Astrocyte (in vitro differentiated cells and primary cell): Measurements from ENCODE around the gene SPATC1L. TPM values are rescaled to one million over a fixed set of nuclear protein-coding genes. Genes with fewer than 3 reads are reported as not detected.

Experiments
- DNase-seq: peaks from one replicate; pipeline ENCODE4 v3.0.0-alpha.2; 2010; ENCODE audit warnings: low read depth
- FAIRE-seq: peaks from 2 replicates; lab custom pipeline; 2011; peaks lifted over from hg19 to GRCh38; lab: Jason Lieb, UNC
- H2AFZ ChIP-seq: 2 replicates; pipeline ENCODE4 v1.6.0; 2012; ENCODE audit warnings: low read depth, low read length, inconsistent platforms
- H3K27ac ChIP-seq: 2 replicates; pipeline ENCODE4 v1.5.1; 2011; ENCODE audit warnings: low read depth, low read length, inconsistent platforms
- H3K27me3 ChIP-seq: 2 replicates; pipeline ENCODE4 v1.6.0; 2011; ENCODE audit warnings: low read length, inconsistent platforms; ENCODE audit not compliant: insufficient read depth
- H3K36me3 ChIP-seq: 2 replicates; pipeline ENCODE4 v1.5.1; 2011; ENCODE audit warnings: low read length, inconsistent platforms; ENCODE audit not compliant: insufficient read depth
- H3K4me1 ChIP-seq: 2 replicates; pipeline ENCODE4 v1.5.1; 2011; ENCODE audit warnings: low read length, inconsistent platforms; ENCODE audit not compliant: insufficient read depth
- H3K4me2 ChIP-seq: 2 replicates; pipeline ENCODE4 v1.6.0; 2012; ENCODE audit warnings: low read length, inconsistent platforms
- H3K4me3 ChIP-seq: 2 replicates; pipeline ENCODE4 v1.5.1; 2011; ENCODE audit warnings: low read depth, mild to moderate bottlenecking, low read length, inconsistent platforms; ENCODE audit not compliant: insufficient read depth
- H3K79me2 ChIP-seq: 2 replicates; pipeline ENCODE4 v1.6.0; 2012; ENCODE audit warnings: mild to moderate bottlenecking, low read length, inconsistent platforms; ENCODE audit not compliant: insufficient read depth
- H3K9ac ChIP-seq: 2 replicates; pipeline ENCODE4 v1.6.0; 2012; ENCODE audit warnings: mild to moderate bottlenecking, low read length, inconsistent platforms
- H3K9me3 ChIP-seq: 2 replicates; pipeline ENCODE4 v1.5.1; 2012; ENCODE audit warnings: low read depth, mild to moderate bottlenecking, low read length, inconsistent platforms; ENCODE audit not compliant: insufficient read depth
- H4K20me1 ChIP-seq: 2 replicates; pipeline ENCODE4 v1.6.0; 2012; ENCODE audit warnings: low read length, inconsistent platforms; ENCODE audit not compliant: insufficient read depth
- H3K27ac Mint-ChIP-seq: one replicate; pipeline ENCODE4 v1.8.0; 2021; ENCODE audit warnings: mild to moderate bottlenecking, mixed read lengths; ENCODE audit not compliant: unreplicated experiment
- H3K27me3 Mint-ChIP-seq: one replicate; pipeline ENCODE4 v1.8.0; 2021; ENCODE audit warnings: low read depth, mixed read lengths; ENCODE audit not compliant: unreplicated experiment
- H3K36me3 Mint-ChIP-seq: one replicate; pipeline ENCODE4 v1.8.0; 2021; ENCODE audit warnings: low read depth, mixed read lengths; ENCODE audit not compliant: unreplicated experiment
- H3K4me1 Mint-ChIP-seq: one replicate; pipeline ENCODE4 v1.8.0; 2021; ENCODE audit warnings: low read depth, mixed read lengths; ENCODE audit not compliant: unreplicated experiment
- H3K4me3 Mint-ChIP-seq: one replicate; pipeline ENCODE4 v1.8.0; 2021; ENCODE audit warnings: mild to moderate bottlenecking, moderate library complexity, mixed read lengths; ENCODE audit not compliant: unreplicated experiment
- H3K9me3 Mint-ChIP-seq: one replicate; pipeline ENCODE4 v1.8.0; 2021; ENCODE audit warnings: mild to moderate bottlenecking, mixed read lengths; ENCODE audit not compliant: unreplicated experiment
- CTCF ChIP-seq: IDR thresholded peaks from 2 replicates; pipeline ENCODE4 v1.5.1; 2011; ENCODE audit warnings: low read depth, mild to moderate bottlenecking, inconsistent platforms, low read length, moderate library complexity; ENCODE audit not compliant: insufficient read depth
- EZH2 ChIP-seq: IDR thresholded peaks from 2 replicates; pipeline ENCODE4 v1.6.1; 2012; ENCODE audit warnings: mild to moderate bottlenecking, low read length, inconsistent platforms; ENCODE audit not compliant: insufficient read depth
- total RNA-seq: library from RNA; stranded (reverse); gene quantifications from 2 replicates; pipeline ENCODE4 v1.2.1, GENCODE V29; 2021

Gene SPATC1L
- total RNA-seq, 1 donor from 2014 or later, result 17.8 TPM

GRCh38 chr21:46158666-46159300, 25.5 kb downstream of the SPATC1L start:
- Histone ChIP-seq H3K27ac (no peak overlapping the region), H3K36me3 (no peaks in the 10 kb centered on the region), H4K20me1 (no peaks in the 10 kb centered on the region), H3K4me1 (no peaks in the 10 kb centered on the region), H3K4me3 (no peak overlapping the region), H3K9me3 (no peaks in the 10 kb centered on the region), H3K9ac (no peak overlapping the region), H3K27me3 (peaks cover 8% of the 10 kb centered on the region), H3K79me2 (no peaks in the 10 kb centered on the region), H2AFZ (no peak overlapping the region), H3K4me2 (no peak overlapping the region)
- H3K4me1 Mint-ChIP-seq, result no peaks in the 10 kb centered on the region
- DNase-seq, result no peak
- no peaks in the 10 kb centered on the region for H3K27me3 Mint-ChIP-seq
- FAIRE-seq, result no peak
- peak overlapping the region; percentile 18 for H3K27ac Mint-ChIP-seq
- H3K9me3 Mint-ChIP-seq, result peaks cover 3% of the 10 kb centered on the region
- TF ChIP-seq CTCF, result no peak
- TF ChIP-seq EZH2, result no peak
- H3K36me3 Mint-ChIP-seq, result peaks cover 11% of the 10 kb centered on the region
- H3K4me3 Mint-ChIP-seq, result no peak overlapping the region

- H3K79me2 ChIP-seq, result no peaks in the 10 kb centered on the region
- Mint-ChIP-seq H3K4me1 (no peaks in the 10 kb centered on the region), H3K27ac (no peak overlapping the region), H3K4me3 (no peak overlapping the region), H3K9me3 (peaks cover 3% of the 10 kb centered on the region), H3K36me3 (peaks cover 11% of the 10 kb centered on the region), H3K27me3 (no peaks in the 10 kb centered on the region)
- DNase-seq (no peak), FAIRE-seq (no peak)
- no peaks in the 10 kb centered on the region for H3K4me1 ChIP-seq
- no peaks in the 10 kb centered on the region for H4K20me1 ChIP-seq
- H3K9me3 ChIP-seq, result no peaks in the 10 kb centered on the region
- H3K4me2 ChIP-seq, result no peak overlapping the region
- H3K9ac ChIP-seq, result no peak overlapping the region
- no peak for TF ChIP-seq EZH2
- TF ChIP-seq CTCF, result no peak
- H3K27me3 ChIP-seq, result peaks cover 3% of the 10 kb centered on the region
- no peak overlapping the region for H2AFZ ChIP-seq
- H3K36me3 ChIP-seq, result no peaks in the 10 kb centered on the region
- no peak overlapping the region for H3K4me3 ChIP-seq
- no peak overlapping the region for H3K27ac ChIP-seq
Measured at GRCh38 chr21:46157987-46158451, 26.2 kb downstream of the SPATC1L start.

- TF ChIP-seq CTCF (no peak), EZH2 (no peak)
- no peak overlapping the region for H3K27ac Mint-ChIP-seq
- H3K9ac ChIP-seq, result no peak overlapping the region
- FAIRE-seq (no peak), DNase-seq (no peak)
- H3K9me3 Mint-ChIP-seq, result peaks cover 3% of the 10 kb centered on the region
- H3K4me3 ChIP-seq, result no peak overlapping the region
- no peak overlapping the region for H3K4me3 Mint-ChIP-seq
- H3K9me3 ChIP-seq, result no peaks in the 10 kb centered on the region
- no peak overlapping the region for H3K27ac ChIP-seq
- H3K4me1 Mint-ChIP-seq, result peaks cover 1% of the 10 kb centered on the region
- H2AFZ ChIP-seq, result no peak overlapping the region
- no peaks in the 10 kb centered on the region for H3K27me3 Mint-ChIP-seq
- H3K4me2 ChIP-seq, result no peak overlapping the region
- no peaks in the 10 kb centered on the region for H3K4me1 ChIP-seq
- H3K36me3 Mint-ChIP-seq, result peaks cover 11% of the 10 kb centered on the region
- H3K79me2 ChIP-seq, result no peaks in the 10 kb centered on the region
- no peaks in the 10 kb centered on the region for H3K27me3 ChIP-seq
- no peaks in the 10 kb centered on the region for H3K36me3 ChIP-seq
- no peaks in the 10 kb centered on the region for H4K20me1 ChIP-seq
Measured at GRCh38 chr21:46157396-46157986, 26.8 kb downstream of the SPATC1L start.
